Right lobe of liver (tissue), 4 donors: Measurements from ENCODE around the gene DNAJB4.

Source experiments
- POLR2A ChIP-seq: fragments of 450-650 bp; IDR thresholded peaks from one replicate; pipeline ENCODE4 v1.6.1; 2017; ENCODE audit warnings: antibody characterized with exemption, mild to moderate bottlenecking
- TF ChIP-seq, protein P1 (sequence below), 4 donors: fragments of 200-600 bp in 3 of 4; fragments of 450-650 bp in 1 of 4; IDR thresholded peaks; one replicate each; pipeline versions ENCODE4 v1.5.1 to v1.8.0; 2016 to 2022; ENCODE audit warnings: antibody characterized with exemption in 4 of 4, mild to moderate bottlenecking in 2 of 4
- donor health status: DM: no; HTN: no; CAD: no.
- donor health status: DM: no; HTN: no; CAD: no.
- donor health status: DM: no; HTN: yes; CAD: no.

DNA sequence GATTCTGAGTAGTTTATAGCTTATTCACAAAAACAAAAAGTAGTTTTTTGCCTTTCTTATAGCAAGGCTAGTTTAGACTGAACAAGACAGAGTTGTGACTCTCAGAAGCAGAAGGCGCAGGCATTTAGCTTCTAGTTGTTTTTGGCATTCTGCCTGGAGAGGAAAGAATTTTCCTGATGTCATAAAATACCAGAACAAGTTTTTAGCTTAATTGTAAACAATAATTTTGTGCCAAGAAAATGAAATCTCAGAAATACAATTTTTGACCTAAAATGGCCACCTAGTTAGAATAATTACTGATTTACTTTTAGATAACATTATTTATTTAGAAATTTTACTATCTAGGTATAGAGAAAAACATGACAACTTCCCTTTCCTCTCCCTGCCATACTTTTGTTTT lies 1.0 kb downstream of the DNAJB4 start:
- TF ChIP-seq POLR2A = peak; percentile 61
- TF ChIP-seq, protein P1, sequence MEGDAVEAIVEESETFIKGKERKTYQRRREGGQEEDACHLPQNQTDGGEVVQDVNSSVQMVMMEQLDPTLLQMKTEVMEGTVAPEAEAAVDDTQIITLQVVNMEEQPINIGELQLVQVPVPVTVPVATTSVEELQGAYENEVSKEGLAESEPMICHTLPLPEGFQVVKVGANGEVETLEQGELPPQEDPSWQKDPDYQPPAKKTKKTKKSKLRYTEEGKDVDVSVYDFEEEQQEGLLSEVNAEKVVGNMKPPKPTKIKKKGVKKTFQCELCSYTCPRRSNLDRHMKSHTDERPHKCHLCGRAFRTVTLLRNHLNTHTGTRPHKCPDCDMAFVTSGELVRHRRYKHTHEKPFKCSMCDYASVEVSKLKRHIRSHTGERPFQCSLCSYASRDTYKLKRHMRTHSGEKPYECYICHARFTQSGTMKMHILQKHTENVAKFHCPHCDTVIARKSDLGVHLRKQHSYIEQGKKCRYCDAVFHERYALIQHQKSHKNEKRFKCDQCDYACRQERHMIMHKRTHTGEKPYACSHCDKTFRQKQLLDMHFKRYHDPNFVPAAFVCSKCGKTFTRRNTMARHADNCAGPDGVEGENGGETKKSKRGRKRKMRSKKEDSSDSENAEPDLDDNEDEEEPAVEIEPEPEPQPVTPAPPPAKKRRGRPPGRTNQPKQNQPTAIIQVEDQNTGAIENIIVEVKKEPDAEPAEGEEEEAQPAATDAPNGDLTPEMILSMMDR (IDR thresholded peaks at IDR 0.05) = no peak
